ENCODE results near the gene RANBP10. TPM values are rescaled to one million over a fixed set of nuclear protein-coding genes. Genes with fewer than 3 reads are reported as not detected.

The RANBP10 gene
- total and polyA plus RNA-seq, 10 of the 15 experiments (the other 5 are each of a cell fraction or from before 2014, with no cell fraction given): 1.2 to 20.4 (median 10.8) TPM

DNA sequence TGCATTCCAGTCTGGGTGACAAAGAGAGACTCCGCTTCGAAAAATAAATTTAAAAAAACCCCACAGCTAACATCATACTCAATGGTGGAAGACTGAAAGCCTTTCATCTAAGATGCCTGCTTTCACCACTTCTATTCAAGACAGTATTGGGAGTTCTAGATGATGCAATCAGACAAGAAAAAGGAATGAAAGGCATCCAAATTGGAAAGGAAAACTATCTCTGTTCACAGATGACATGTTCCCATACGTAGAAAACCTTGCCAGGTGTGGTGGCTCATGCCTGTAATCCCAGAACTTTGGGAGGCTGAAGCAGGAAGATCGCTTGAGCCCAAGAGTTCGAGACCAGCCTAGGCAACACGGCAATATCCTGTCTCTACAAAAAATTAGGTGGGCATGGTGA lies 31.1 kb downstream of the RANBP10 start:
- Histone ChIP-seq H3K36me3 (ENCODE audit: control insufficient read depth in 2 of 2, insufficient read depth in 2 of 2, low read length in 1 of 2) (peaks cover 9 to 13% of the 10 kb centered on the region in 2 experiments; a peak in 3 of 4 replicates), H3K27ac (ENCODE audit: control insufficient read depth, insufficient read depth) (no peak overlapping the region), H3K79me2 (ENCODE audit: control insufficient read depth, insufficient read depth, low read length) (peaks cover 9% of the 10 kb centered on the region), H3K4me2 (ENCODE audit: control insufficient read depth, insufficient read depth) (no peak overlapping the region), H3K9ac (ENCODE audit: control insufficient read depth, insufficient read depth, low read length) (no peak overlapping the region), H3K4me3 (no peak overlapping the region), H3K9me3 (replicated peaks; ENCODE audit: control insufficient read depth, insufficient read depth, low read length) (no peaks in the 10 kb centered on the region), H3K27me3 (replicated peaks in 1 of 2; ENCODE audit: control insufficient read depth in 2 of 2, insufficient read depth in 2 of 2, low read length in 1 of 2) (no peaks in the 10 kb centered on the region), H4K20me1 (ENCODE audit: control insufficient read depth, insufficient read depth) (0 out of 2 replicates have a peak, but pooled peaks cover 3% of the 10 kb centered on the region), H2AFZ (ENCODE audit: control insufficient read depth, low read depth, low read length) (no peak overlapping the region), H3K4me1 (ENCODE audit: control insufficient read depth, insufficient read depth, low read length) (peaks cover 12% of the 10 kb centered on the region)
- in situ Hi-C loops (cut with MboI): no loop called here
- no TSS peak for BruUV-seq (replicated peaks)
- 99% methylated on average over 6 of the region's 6 CpGs for WGBS (ENCODE audit: insufficient coverage, insufficient replicate concordance, low lambda C conversion rate, missing lambda C conversion rate)
- ChIA-PET POLR2A (no interaction called here), SMC1A (ENCODE audit: uncharacterized antibody, unreplicated experiment) (interaction anchor here (1.1 kb wide), 1 partner anchor 453 kb away, joined by 3 read pairs; no protein-coding TSS in a partner anchor), RAD21 (ENCODE audit: unreplicated experiment) (no interaction called here), CTCF (interaction anchor here (1.4 kb wide), 1 partner anchor 41 kb away, joined by 3 read pairs; no protein-coding TSS in a partner anchor)
- DNase-seq (ENCODE audit: low read depth, low spot score) (no peak), FAIRE-seq (no peak), ATAC-seq (no peak)
- intact Hi-C loops (cut with micrococcal nuclease; ENCODE audit: unreplicated experiment): no loop called here
- TF ChIP-seq E2F4 (IDR thresholded peaks at IDR 0.05; ENCODE audit: low read depth, low read length): no peak
- TF ChIP-seq, protein P1, sequence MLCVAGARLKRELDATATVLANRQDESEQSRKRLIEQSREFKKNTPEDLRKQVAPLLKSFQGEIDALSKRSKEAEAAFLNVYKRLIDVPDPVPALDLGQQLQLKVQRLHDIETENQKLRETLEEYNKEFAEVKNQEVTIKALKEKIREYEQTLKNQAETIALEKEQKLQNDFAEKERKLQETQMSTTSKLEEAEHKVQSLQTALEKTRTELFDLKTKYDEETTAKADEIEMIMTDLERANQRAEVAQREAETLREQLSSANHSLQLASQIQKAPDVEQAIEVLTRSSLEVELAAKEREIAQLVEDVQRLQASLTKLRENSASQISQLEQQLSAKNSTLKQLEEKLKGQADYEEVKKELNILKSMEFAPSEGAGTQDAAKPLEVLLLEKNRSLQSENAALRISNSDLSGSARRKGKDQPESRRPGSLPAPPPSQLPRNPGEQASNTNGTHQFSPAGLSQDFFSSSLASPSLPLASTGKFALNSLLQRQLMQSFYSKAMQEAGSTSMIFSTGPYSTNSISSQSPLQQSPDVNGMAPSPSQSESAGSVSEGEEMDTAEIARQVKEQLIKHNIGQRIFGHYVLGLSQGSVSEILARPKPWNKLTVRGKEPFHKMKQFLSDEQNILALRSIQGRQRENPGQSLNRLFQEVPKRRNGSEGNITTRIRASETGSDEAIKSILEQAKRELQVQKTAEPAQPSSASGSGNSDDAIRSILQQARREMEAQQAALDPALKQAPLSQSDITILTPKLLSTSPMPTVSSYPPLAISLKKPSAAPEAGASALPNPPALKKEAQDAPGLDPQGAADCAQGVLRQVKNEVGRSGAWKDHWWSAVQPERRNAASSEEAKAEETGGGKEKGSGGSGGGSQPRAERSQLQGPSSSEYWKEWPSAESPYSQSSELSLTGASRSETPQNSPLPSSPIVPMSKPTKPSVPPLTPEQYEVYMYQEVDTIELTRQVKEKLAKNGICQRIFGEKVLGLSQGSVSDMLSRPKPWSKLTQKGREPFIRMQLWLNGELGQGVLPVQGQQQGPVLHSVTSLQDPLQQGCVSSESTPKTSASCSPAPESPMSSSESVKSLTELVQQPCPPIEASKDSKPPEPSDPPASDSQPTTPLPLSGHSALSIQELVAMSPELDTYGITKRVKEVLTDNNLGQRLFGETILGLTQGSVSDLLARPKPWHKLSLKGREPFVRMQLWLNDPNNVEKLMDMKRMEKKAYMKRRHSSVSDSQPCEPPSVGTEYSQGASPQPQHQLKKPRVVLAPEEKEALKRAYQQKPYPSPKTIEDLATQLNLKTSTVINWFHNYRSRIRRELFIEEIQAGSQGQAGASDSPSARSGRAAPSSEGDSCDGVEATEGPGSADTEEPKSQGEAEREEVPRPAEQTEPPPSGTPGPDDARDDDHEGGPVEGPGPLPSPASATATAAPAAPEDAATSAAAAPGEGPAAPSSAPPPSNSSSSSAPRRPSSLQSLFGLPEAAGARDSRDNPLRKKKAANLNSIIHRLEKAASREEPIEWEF (IDR thresholded peaks at IDR 0.05; ENCODE audit: insufficient replicate concordance, low read depth, low read length): no peak
- TF ChIP-seq GABPA (IDR thresholded peaks at IDR 0.05; ENCODE audit: low read depth): no peak
- TF ChIP-seq, protein P2, sequence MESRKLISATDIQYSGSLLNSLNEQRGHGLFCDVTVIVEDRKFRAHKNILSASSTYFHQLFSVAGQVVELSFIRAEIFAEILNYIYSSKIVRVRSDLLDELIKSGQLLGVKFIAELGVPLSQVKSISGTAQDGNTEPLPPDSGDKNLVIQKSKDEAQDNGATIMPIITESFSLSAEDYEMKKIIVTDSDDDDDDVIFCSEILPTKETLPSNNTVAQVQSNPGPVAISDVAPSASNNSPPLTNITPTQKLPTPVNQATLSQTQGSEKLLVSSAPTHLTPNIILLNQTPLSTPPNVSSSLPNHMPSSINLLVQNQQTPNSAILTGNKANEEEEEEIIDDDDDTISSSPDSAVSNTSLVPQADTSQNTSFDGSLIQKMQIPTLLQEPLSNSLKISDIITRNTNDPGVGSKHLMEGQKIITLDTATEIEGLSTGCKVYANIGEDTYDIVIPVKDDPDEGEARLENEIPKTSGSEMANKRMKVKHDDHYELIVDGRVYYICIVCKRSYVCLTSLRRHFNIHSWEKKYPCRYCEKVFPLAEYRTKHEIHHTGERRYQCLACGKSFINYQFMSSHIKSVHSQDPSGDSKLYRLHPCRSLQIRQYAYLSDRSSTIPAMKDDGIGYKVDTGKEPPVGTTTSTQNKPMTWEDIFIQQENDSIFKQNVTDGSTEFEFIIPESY (IDR thresholded peaks at IDR 0.05): no peak
- TF ChIP-seq SPI1 (IDR thresholded peaks at IDR 0.05; ENCODE audit: borderline replicate concordance, insufficient read depth, low read depth, low read length): no peak
- TF ChIP-seq BACH1 (IDR thresholded peaks at IDR 0.05; ENCODE audit: borderline replicate concordance): no peak
- TF ChIP-seq, protein P3, sequence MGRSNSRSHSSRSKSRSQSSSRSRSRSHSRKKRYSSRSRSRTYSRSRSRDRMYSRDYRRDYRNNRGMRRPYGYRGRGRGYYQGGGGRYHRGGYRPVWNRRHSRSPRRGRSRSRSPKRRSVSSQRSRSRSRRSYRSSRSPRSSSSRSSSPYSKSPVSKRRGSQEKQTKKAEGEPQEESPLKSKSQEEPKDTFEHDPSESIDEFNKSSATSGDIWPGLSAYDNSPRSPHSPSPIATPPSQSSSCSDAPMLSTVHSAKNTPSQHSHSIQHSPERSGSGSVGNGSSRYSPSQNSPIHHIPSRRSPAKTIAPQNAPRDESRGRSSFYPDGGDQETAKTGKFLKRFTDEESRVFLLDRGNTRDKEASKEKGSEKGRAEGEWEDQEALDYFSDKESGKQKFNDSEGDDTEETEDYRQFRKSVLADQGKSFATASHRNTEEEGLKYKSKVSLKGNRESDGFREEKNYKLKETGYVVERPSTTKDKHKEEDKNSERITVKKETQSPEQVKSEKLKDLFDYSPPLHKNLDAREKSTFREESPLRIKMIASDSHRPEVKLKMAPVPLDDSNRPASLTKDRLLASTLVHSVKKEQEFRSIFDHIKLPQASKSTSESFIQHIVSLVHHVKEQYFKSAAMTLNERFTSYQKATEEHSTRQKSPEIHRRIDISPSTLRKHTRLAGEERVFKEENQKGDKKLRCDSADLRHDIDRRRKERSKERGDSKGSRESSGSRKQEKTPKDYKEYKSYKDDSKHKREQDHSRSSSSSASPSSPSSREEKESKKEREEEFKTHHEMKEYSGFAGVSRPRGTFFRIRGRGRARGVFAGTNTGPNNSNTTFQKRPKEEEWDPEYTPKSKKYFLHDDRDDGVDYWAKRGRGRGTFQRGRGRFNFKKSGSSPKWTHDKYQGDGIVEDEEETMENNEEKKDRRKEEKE (IDR thresholded peaks at IDR 0.05): no peak
- no peak for TF ChIP-seq YBX1 (IDR thresholded peaks at IDR 0.05)
- TF ChIP-seq SIX5 (IDR thresholded peaks at IDR 0.05; ENCODE audit: low read depth, low read length, severe bottlenecking): no peak
- no peak for TF ChIP-seq TBL1XR1 (IDR thresholded peaks at IDR 0.05; ENCODE audit: low read depth, low read length)
